SU-DHL-6 (cell line): Measurements from ENCODE around the gene RPL9.

Experiments used
- H2AFZ ChIP-seq: fragments of 200-600 bp; sonication (generic); 2 replicates; pipeline ENCODE4 v1.6.1; 2014; ENCODE audit warnings: low read depth, mild to moderate bottlenecking, moderate library complexity, mixed read lengths, antibody characterized with exemption, low read length; ENCODE audit not compliant: severe bottlenecking
- H3F3A ChIP-seq: fragments of 200-600 bp; shearing (Covaris generic); 2 replicates; pipeline ENCODE4 v1.6.0; 2016; ENCODE audit warnings: antibody characterized with exemption, mild to moderate bottlenecking; ENCODE audit not compliant: insufficient read depth
- H3K27ac ChIP-seq: fragments of 200-600 bp; sonication (generic); 2 replicates; pipeline ENCODE4 v1.5.1; 2016; ENCODE audit warnings: low read depth, mild to moderate bottlenecking, low read length, moderate library complexity, mixed read lengths
- H3K27me3 ChIP-seq: fragments of 200-600 bp; sonication (generic), shearing (Covaris generic); 2 replicates; pipeline ENCODE4 v1.6.0; 2014; ENCODE audit warnings: mild to moderate bottlenecking, low read length
- H3K36me3 ChIP-seq: fragments of 200-600 bp; sonication (generic); 2 replicates; pipeline ENCODE4 v1.6.1; 2014; ENCODE audit warnings: mild to moderate bottlenecking, low read length, mixed read lengths
- H3K4me2 ChIP-seq: fragments of 300-600, 200-600 bp; shearing (Covaris generic), sonication (generic); 2 replicates; pipeline ENCODE4 v1.6.0; 2014; ENCODE audit warnings: low read length, low read depth, mild to moderate bottlenecking; ENCODE audit not compliant: poor library complexity, severe bottlenecking
- H3K4me3 ChIP-seq: fragments of 200-600 bp; sonication (generic); 2 replicates; pipeline ENCODE4 v1.5.1; 2014; ENCODE audit warnings: antibody characterized with exemption, low read length, mild to moderate bottlenecking, mixed read lengths; ENCODE audit not compliant: insufficient read depth, poor library complexity, severe bottlenecking
- H3K79me2 ChIP-seq: fragments of 200-600 bp; sonication (generic); 2 replicates; pipeline ENCODE4 v1.6.1; 2014; ENCODE audit warnings: mild to moderate bottlenecking, low read length, moderate library complexity; ENCODE audit not compliant: insufficient read depth
- H3K9ac ChIP-seq: fragments of 200-600 bp; sonication (generic); 2 replicates; pipeline ENCODE4 v1.7.0; 2014; ENCODE audit warnings: mild to moderate bottlenecking, low read length
- H3K9me2 ChIP-seq: fragments of 200-600 bp; sonication (generic); replicated peaks from 2 replicates; pipeline ENCODE4 v1.6.1; 2014; ENCODE audit warnings: low read length; ENCODE audit not compliant: insufficient read depth
- H3K9me3 ChIP-seq: fragments of 200-600 bp; sonication (generic); 2 replicates; pipeline ENCODE4 v1.6.1; 2014; ENCODE audit warnings: low read length, mixed read lengths; ENCODE audit not compliant: insufficient read depth
- H4K20me1 ChIP-seq: fragments of 200-600 bp; sonication (generic); 2 replicates; pipeline ENCODE4 v1.6.1; 2014; ENCODE audit warnings: low read depth, mild to moderate bottlenecking, antibody characterized with exemption, low read length, moderate library complexity, mixed read lengths
- EZH2phosphoT487 ChIP-seq: fragments of 200-600 bp; sonication (generic), shearing (Covaris generic); conservative IDR thresholded peaks from 2 replicates; pipeline ENCODE4 v1.6.1; 2018; ENCODE audit warnings: mild to moderate bottlenecking, antibody characterized with exemption, low read length, moderate library complexity, mixed read lengths
- TF ChIP-seq, protein P1 (sequence below): fragments of 200-600 bp; sonication (generic); IDR thresholded peaks from one replicate; pipeline ENCODE4 v1.5.1; 2017; ENCODE audit warnings: antibody characterized with exemption, mild to moderate bottlenecking, low read length, moderate library complexity; ENCODE audit not compliant: insufficient read depth, poor library complexity, severe bottlenecking

RPL9 gene

DNA sequence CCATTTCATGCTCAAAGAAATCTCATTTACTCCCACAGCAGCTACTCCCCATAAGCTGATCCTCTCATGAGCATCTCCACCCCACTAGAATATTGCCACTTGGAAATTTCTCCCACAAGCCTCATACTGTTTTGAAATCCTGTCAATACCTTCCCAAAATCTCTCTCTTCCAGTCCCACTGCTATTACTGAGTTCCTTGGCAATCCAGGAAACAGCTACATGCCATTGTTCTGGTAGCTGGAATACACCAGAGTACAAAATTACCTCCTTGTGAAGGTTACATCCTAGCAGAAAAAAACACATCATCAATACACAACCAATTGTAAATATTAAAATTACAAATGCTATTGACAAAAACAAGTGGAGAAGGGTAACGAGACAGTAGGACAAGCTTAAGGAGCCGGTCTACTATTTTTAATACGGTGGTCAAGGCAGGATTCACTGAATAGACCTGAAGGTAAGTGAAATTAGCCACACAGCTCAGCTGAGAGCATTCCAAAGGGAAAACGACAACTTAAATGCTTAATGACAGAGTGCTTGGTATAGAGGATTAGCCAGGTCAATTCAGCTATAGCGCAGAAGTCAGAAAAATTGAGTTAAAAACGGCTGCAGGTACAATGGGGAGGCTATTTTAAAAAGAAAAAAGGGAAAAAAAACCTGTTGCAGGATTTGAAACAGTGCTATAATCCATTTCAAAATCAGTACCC is 6.4 kb downstream of the RPL9 start:
- Histone ChIP-seq H3K27me3 (no peaks in the 10 kb centered on the region), H3F3A (peaks cover 90% of the 10 kb centered on the region), H2AFZ (no peak overlapping the region), H3K27ac (no peak overlapping the region), H3K79me2 (peaks cover 10% of the 10 kb centered on the region), H3K4me3 (no peak overlapping the region), H3K9me3 (no peaks in the 10 kb centered on the region), H3K36me3 (peaks cover 63% of the 10 kb centered on the region), H4K20me1 (peaks cover 28% of the 10 kb centered on the region), H3K9ac (no peak overlapping the region), H3K4me2 (no peak overlapping the region), H3K9me2 (no peaks in the 10 kb centered on the region)
- TF ChIP-seq EZH2phosphoT487: no peak
- TF ChIP-seq, protein P1, sequence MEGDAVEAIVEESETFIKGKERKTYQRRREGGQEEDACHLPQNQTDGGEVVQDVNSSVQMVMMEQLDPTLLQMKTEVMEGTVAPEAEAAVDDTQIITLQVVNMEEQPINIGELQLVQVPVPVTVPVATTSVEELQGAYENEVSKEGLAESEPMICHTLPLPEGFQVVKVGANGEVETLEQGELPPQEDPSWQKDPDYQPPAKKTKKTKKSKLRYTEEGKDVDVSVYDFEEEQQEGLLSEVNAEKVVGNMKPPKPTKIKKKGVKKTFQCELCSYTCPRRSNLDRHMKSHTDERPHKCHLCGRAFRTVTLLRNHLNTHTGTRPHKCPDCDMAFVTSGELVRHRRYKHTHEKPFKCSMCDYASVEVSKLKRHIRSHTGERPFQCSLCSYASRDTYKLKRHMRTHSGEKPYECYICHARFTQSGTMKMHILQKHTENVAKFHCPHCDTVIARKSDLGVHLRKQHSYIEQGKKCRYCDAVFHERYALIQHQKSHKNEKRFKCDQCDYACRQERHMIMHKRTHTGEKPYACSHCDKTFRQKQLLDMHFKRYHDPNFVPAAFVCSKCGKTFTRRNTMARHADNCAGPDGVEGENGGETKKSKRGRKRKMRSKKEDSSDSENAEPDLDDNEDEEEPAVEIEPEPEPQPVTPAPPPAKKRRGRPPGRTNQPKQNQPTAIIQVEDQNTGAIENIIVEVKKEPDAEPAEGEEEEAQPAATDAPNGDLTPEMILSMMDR: no peak

DNA sequence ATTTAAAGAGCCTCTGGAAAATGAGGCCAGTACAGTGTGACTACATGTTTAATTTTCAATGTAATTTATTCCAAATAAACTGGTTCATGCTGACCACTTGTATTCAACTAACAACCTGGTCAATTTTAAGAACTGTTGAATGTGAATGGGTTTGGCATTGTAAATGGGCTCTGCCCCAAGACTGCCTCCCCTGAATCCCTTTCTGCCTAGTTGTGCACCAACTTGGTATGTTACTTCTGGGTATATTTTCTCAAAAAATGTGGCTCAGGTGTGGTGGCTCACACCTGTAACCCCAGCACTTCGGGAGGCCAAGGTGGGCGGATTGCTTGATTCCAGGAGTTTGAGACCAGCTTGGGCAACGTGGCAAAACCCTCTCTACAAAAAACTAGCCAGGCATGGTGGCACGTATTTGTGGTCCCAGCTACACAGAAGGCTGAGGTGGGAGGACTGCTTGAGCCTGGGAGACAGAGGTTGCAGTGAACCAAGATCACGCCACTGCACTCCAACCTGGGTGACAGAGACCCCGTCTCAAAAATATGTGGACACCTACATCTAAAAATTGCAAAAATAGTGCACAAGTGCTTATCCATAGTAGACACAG is 7.2 kb downstream of the RPL9 start:
- TF ChIP-seq EZH2phosphoT487: no peak
- TF ChIP-seq, protein P1: no peak

DNA sequence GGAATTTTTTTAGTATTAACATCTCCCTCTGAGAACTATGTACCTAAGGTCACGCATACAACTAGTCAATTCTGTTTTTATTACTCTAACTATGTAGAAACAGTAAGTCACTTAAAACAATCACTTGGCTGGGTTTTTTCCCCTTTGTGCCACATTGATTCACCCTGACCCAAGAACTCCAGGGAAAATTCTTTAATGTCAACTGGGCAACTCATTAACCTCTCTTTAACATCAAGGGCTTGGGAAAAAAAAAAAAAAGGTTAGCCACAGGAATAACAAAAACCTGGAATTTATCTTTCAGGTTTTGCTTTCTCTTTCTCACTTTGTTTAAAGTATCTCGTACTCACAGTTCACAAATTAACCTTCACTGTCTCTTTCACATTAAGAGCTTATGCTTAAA is 8.1 kb downstream of the RPL9 start:
- no peaks in the 10 kb centered on the region for H3K9me2 ChIP-seq
- no peaks in the 10 kb centered on the region for H3K79me2 ChIP-seq
- peaks cover 81% of the 10 kb centered on the region for H3F3A ChIP-seq
- no peak for TF ChIP-seq EZH2phosphoT487
- TF ChIP-seq, protein P1: no peak
- H3K36me3 ChIP-seq: peaks cover 46% of the 10 kb centered on the region
- no peaks in the 10 kb centered on the region for H3K9me3 ChIP-seq
- H4K20me1 ChIP-seq: peaks cover 16% of the 10 kb centered on the region
- H3K27ac ChIP-seq: no peak overlapping the region
- H2AFZ ChIP-seq: no peak overlapping the region
- H3K4me2 ChIP-seq: no peak overlapping the region
- H3K4me3 ChIP-seq: no peak overlapping the region
- no peaks in the 10 kb centered on the region for H3K27me3 ChIP-seq
- no peak overlapping the region for H3K9ac ChIP-seq

More for the DNA sequence above, 7.2 kb downstream of the RPL9 start:
- Histone ChIP-seq H2AFZ (no peak overlapping the region), H3K4me3 (no peak overlapping the region), H3K27ac (no peak overlapping the region), H3K36me3 (peaks cover 55% of the 10 kb centered on the region), H3K9me3 (no peaks in the 10 kb centered on the region), H3K9ac (no peak overlapping the region), H3F3A (peaks cover 85% of the 10 kb centered on the region), H3K9me2 (no peaks in the 10 kb centered on the region), H3K79me2 (peaks cover 2% of the 10 kb centered on the region), H3K4me2 (no peak overlapping the region), H3K27me3 (no peaks in the 10 kb centered on the region), H4K20me1 (peaks cover 20% of the 10 kb centered on the region)
